Heart left ventricle (tissue), 16 donors: ENCODE results near the gene PPP1R37. TPM values are rescaled to one million over a fixed set of nuclear protein-coding genes. Genes with fewer than 3 reads are reported as not detected.

Experiments
- ATAC-seq, 4 donors: fragments of 200-7000 bp; cut with Tn5 transposase; one replicate each; pipeline ENCODE4 v1.9.1; 2020 to 2022; ENCODE audit warnings: moderate library complexity in 4 of 4, mild to moderate bottlenecking in 3 of 4, moderate number of reproducible peaks in 1 of 4
- DNase-seq, 5 donors: peaks; one replicate each; pipeline ENCODE4 v3.0.0-alpha.2; 2020
- H3K27ac ChIP-seq, 12 donors: fragments of 200-600 bp; sonication (generic) in 4 of 12; one replicate each; pipeline versions ENCODE4 v1.5.0 to v1.8.0; 2016 to 2022; ENCODE audit warnings: mild to moderate bottlenecking in 2 of 12
- H3K27me3 ChIP-seq, 9 donors: fragments of 200-600 bp; sonication (generic) in 2 of 9; one replicate each; pipeline versions ENCODE4 v1.5.1 to v1.8.0; 2016 to 2022; ENCODE audit warnings: mild to moderate bottlenecking in 3 of 9
- H3K36me3 ChIP-seq, 9 donors: fragments of 200-600 bp; sonication (generic) in 2 of 9; one replicate each; pipeline versions ENCODE4 v1.5.0 to v1.8.0; 2018 to 2022; ENCODE audit warnings: mild to moderate bottlenecking in 2 of 9
- H3K4me1 ChIP-seq, 12 donors: fragments of 200-600 bp; sonication (generic) in 4 of 12; one replicate each; pipeline versions ENCODE4 v1.5.0 to v1.8.0; 2016 to 2022; ENCODE audit warnings: mild to moderate bottlenecking in 3 of 12
- H3K4me3 ChIP-seq, 12 donors: fragments of 200-600 bp; sonication (generic) in 4 of 12; one replicate each; pipeline versions ENCODE4 v1.5.0 to v1.8.0; 2017 to 2022; ENCODE audit warnings: mild to moderate bottlenecking in 9 of 12, moderate library complexity in 4 of 12
- H3K9me3 ChIP-seq, 12 donors: fragments of 200-600 bp; sonication (generic) in 4 of 12; one replicate each; pipeline versions ENCODE4 v1.5.0 to v1.8.0; 2016 to 2022; ENCODE audit warnings: mild to moderate bottlenecking in 1 of 12
- CTCF ChIP-seq, 12 donors: fragments of 200-600 bp; sonication (generic) in 4 of 12; IDR thresholded peaks; one replicate each; pipeline versions ENCODE4 v1.5.0 to v1.8.0; 2018 to 2022; ENCODE audit warnings: antibody characterized with exemption in 12 of 12, mild to moderate bottlenecking in 5 of 12
- POLR2A ChIP-seq, 2 donors: fragments of 450-650 bp; IDR thresholded peaks; one replicate each; pipeline ENCODE4 v1.6.1; 2017; ENCODE audit warnings: antibody characterized with exemption in 2 of 2, mild to moderate bottlenecking in 2 of 2, moderate library complexity in 2 of 2
- WGBS, 4 donors: extraction: QIAGEN DNeasy Blood & Tissue Kit in 2 of 4; methylation state at CpG; one replicate each; pipeline versions ENCODE4 v1.1.5 to v1.1.7; 2013 to 2018; 5-methylcytosine and 5-hydroxymethylcytosine counted together
- intact Hi-C, 10 donors: fragments of 100-400 bp; cut with DNase I; formaldehyde crosslinking; loops; one replicate each; pipeline versions ENCODE4 v1.11.1 to v1.14.2; 2022
- polyA plus RNA-seq, 2 donors: library from polyadenylated mRNA; stranded (reverse); fragments of 200-250 nt; gene quantifications; one replicate each; pipeline ENCODE4 v1.2.3, GENCODE V29; 2013
- total RNA-seq, 9 donors: library from RNA; depleted of rRNA in 2 of 9; stranded (reverse); fragments of >200 nt in 2 of 9; fragmentation: NEBNext Ultra II Directional in 3 of 9; extraction: Animal tissue kit (Norgen Biotek cat#: 25700) in 3 of 9; gene quantifications; one replicate each; pipeline versions ENCODE4 v1.1.0 to v1.2.4, GENCODE V29; 2016 to 2023
- donor health status: ischemic (EF 13 %, LVEDD 7.1; RV severe dilation, severe dysfunction).
- donor health status: healthy with polysubstance abuse.
- donor health status: DM: no; HTN: yes; CAD: no.
- donor health status: DM: no; HTN: no; CAD: no.
- donor health status: ischemic (EF 25% LVEDD 6.9; RV normal size, moderate dysfunction).
- donor health status: ischemic (EF 25% LVEDD 5.7; RV mildly dilated, moderate dysfunction).
- donor health status: healthy.
- donor health status: DM: yes; HTN: yes; CAD: no.
- donor health status: ischemic (EF 35%, LVEDD 5.7; RV mildly dilated, moderate dysfunction).
- donor health status: nonischemic (EF 11% LVEDD 7.7; RV severe dilation, severe dysfunction).
- donor health status: DM: yes; HTN: yes; CAD: no.
- donor health status: PGD.
- donor health status: ischemic (EF 29% LVEDD 5.4; RV normal size, mild dysfunction).
- donor health status: nonischemic (EF 23%, LVEDD 6.1; RV moderate dilation, normal function).

The PPP1R37 gene
- total and polyA plus RNA-seq, 11 donors = 16.0 to 33.7 (median 18.9) TPM

- TF ChIP-seq CTCF (IDR thresholded peaks at IDR 0.05) (no peak), POLR2A (IDR thresholded peaks at IDR 0.05) (peak in 1 of 2 donors; percentile 9)
- Histone ChIP-seq H3K27ac (peak overlapping the region in 2 of 12 donors; percentile 53 to 64), H3K27me3 (peaks cover 3 to 36% (median 15%) of the 10 kb centered on the region in 9 donors), H3K9me3 (no peaks in the 10 kb centered on the region), H3K36me3 (no peaks in the 10 kb centered on the region), H3K4me1 (peaks cover 14 to 30% (median 25%) of the 10 kb centered on the region in 12 donors), H3K4me3 (peak overlapping the region in 8 of 12 donors; percentile 10 to 49 (median 34))
- intact Hi-C loops = no loop called here
- ATAC-seq (peak; percentile 60 to 73 (median 66)), DNase-seq (peak in 1 of 5 donors; percentile 79)
- 40 to 44% (median 43%) methylated on average over 18 to 19 of the region's 19 CpGs for WGBS, 4 donors
Measured at GRCh38 chr19:45154064-45154827, 61.3 kb downstream of the PPP1R37 start.

DNA sequence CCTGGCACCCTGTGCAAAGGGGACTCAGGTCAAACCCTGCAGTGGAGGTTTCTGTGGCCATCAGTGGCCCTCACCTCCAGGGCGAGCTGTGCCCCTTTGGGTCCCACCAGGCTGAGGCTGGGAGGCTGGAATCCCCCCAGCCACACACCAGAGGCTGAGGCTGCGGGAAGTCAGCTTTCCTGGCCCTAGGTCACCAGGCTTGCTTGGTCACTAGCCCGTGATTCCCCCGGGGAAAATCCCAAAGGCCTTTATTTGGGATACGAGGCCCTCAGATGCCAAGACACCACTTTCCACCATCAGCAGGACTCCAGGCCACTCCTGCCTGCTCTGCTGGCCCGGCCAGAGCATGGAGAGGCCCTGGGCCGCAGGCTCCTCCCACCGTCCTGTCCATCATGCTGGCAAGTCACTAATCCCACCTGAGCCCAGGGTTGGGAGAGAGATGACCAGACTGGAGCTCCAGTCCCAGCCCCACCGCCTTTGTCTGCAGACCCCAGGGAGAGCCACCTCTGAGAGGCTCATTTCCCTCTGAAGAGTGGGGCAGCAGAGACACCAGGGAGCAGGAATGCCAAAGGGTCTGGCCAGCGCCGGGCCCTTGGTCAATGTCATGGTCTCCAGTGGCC lies 63.1 kb downstream of the PPP1R37 start:
- 80 to 83% (median 81%) methylated on average over 10 to 11 of the region's 11 CpGs for WGBS, 4 donors
- Histone ChIP-seq H3K27ac (no peak overlapping the region), H3K4me1 (peaks cover 14 to 30% (median 25%) of the 10 kb centered on the region in 12 donors), H3K4me3 (no peak overlapping the region), H3K27me3 (peaks cover 3 to 47% (median 21%) of the 10 kb centered on the region in 9 donors), H3K36me3 (no peaks in the 10 kb centered on the region), H3K9me3 (no peaks in the 10 kb centered on the region)
- TF ChIP-seq CTCF (IDR thresholded peaks at IDR 0.05) = no peak
- TF ChIP-seq POLR2A (IDR thresholded peaks at IDR 0.05) = no peak
- intact Hi-C loops = no loop called here
- DNase-seq = no peak
- no peak for ATAC-seq

- TF ChIP-seq CTCF (IDR thresholded peaks at IDR 0.05) (no peak), POLR2A (IDR thresholded peaks at IDR 0.05) (no peak)
- Histone ChIP-seq H3K27ac (no peak overlapping the region), H3K36me3 (no peaks in the 10 kb centered on the region), H3K4me3 (no peak overlapping the region), H3K27me3 (peaks cover 3 to 44% (median 14%) of the 10 kb centered on the region in 9 donors), H3K9me3 (no peaks in the 10 kb centered on the region), H3K4me1 (peaks cover 14 to 28% (median 23%) of the 10 kb centered on the region in 12 donors)
- 75 to 90% (median 83%) methylated on average over 10 to 11 of the region's 11 CpGs for WGBS, 4 donors
- intact Hi-C loops = no loop called here
- DNase-seq (no peak), ATAC-seq (no peak)
Measured at GRCh38 chr19:45156751-45157150, 63.8 kb downstream of the PPP1R37 start.

DNA sequence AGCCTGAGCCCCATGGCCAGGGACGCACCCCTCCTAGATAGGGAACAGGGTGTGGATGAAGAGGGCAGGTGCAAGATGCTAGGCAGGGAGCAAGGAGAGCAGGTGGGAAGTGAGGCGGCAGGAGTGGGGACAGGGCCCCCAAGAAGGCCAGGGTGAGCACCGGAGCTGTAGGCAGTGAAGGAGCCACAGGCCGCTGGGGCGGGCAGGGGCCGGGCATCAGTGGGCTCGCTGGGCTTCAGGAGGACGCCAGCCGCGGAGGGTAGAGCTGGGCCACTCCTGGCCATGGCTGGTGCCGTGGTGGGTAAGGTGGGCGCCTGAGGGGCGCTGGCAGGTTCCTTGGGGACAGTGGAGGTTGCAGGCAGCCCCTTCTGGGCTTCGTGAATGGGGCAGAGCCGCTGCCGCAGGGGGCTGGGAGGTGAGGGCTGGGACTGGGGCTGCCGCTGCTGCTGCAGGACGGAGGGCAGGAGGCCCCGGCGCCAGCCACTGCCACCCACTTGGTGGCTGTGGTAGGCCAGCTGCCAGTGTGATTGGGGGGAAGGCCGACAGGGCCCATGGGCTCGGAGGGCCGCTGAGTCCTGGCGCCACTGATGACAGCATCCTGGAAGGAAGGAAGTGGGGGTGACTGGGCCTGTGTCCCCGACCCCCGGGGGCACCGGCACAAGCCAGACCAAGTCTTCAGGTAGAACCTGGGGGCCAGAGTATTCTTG lies 65.7 kb downstream of the PPP1R37 start:
- Histone ChIP-seq H3K9me3 (no peaks in the 10 kb centered on the region), H3K4me3 (no peak overlapping the region), H3K27me3 (peaks cover 0 to 32% (median 11%) of the 10 kb centered on the region in 9 donors), H3K36me3 (no peaks in the 10 kb centered on the region), H3K27ac (no peak overlapping the region), H3K4me1 (peaks cover under 1 to 10% (median 5%) of the 10 kb centered on the region in 12 donors)
- DNase-seq (no peak), ATAC-seq (no peak)
- intact Hi-C loops = no loop called here
- TF ChIP-seq POLR2A (IDR thresholded peaks at IDR 0.05) = no peak
- no peak for TF ChIP-seq CTCF (IDR thresholded peaks at IDR 0.05)
- 74 to 81% (median 78%) methylated on average over 16 to 27 of the region's 27 CpGs for WGBS, 4 donors
